NCI-H146 treated with DMSO at 0.1 percent for 48 hours (cell line): ENCODE measurements around the gene SCG5.
"Not testable (repeated sequence)": the region's sequence is repeated elsewhere in the genome, so short reads cannot be mapped to it uniquely, and the experiment has no call there.

Source experiments
- DNase-seq: peaks from one replicate; lab custom pipeline; 2025; ENCODE audit not compliant: unreplicated experiment; lab: John Stamatoyannopoulos, UW

The SCG5 gene, protein sequence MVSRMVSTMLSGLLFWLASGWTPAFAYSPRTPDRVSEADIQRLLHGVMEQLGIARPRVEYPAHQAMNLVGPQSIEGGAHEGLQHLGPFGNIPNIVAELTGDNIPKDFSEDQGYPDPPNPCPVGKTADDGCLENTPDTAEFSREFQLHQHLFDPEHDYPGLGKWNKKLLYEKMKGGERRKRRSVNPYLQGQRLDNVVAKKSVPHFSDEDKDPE

DNA sequence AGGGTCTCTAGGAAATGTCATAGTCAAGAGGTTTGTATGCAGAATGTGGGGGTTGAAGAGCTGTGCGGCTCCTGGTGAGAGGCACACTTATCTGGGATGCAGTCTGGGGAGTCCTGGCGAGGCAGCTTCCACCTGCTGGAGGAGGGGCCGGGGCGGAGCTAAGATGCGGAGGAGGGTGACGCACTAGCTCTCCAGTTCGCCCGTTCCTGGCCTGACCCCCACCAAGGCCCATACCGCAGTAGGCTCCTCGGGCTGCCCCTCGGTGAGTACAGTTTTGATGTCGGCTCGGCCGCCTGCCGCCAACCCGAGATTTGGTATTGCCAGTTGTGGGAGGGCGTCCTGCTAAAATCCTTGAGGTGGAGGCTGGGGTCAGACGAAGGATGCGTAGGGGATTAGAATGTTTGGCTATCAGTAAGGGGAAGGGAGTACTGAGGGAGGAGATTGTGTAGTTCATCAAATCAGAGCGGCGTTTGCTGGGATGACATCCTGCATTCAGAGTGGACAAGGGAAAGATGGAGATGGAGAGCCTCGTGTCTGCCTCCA, at the start of gene SCG5:
Gene SCG5 (plus strand): TSS at position 194 of the 543 bp plus-strand sequence. CDS start 1,883 bp downstream, outside the sequence.
- DNase-seq = no peak

DNA sequence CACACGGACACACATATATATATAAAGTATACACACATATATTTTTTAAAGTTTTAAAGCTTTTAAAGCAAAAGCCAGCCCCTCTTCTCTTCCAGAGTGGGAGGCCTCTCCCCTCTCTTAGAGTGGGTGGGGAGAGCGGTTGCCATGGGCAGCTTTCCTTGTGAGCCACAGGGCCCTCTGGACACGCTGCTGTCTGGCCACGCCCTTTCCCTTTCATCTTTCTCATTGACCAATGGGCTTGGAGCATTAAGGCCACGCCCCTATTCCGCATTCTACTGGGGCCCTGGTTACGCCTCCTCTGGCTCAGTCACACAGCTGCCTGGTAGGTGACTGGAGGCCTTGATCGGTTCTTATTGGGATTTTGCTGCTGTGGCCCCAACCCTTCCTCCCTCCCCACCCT, 48.4 kb upstream of the SCG5 start, which contains the start of gene GOLGA8N:
Gene GOLGA8N (plus strand): TSS at position 306 of the 400 bp plus-strand sequence.
- DNase-seq = not testable (repeated sequence)

DNA sequence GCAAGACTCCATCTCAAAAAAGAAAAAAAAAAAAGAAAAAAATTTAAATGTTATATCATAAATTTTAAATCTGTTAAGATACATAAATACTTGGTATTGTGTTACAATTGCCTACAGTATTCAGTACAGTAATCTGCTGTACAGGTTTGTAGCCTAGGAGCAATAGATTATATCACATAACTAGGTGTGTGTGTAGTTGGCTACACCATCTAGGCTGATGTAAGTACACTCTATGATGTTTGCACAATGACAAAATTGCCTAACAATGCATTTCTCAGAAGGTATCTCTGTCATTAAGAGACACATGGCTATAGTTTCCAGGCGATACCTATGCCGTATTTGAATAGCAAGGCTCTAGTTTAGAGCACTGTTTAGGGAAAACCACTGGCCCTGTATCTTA, 32.0 kb upstream of the SCG5 start:
- not testable (repeated sequence) for DNase-seq

DNA sequence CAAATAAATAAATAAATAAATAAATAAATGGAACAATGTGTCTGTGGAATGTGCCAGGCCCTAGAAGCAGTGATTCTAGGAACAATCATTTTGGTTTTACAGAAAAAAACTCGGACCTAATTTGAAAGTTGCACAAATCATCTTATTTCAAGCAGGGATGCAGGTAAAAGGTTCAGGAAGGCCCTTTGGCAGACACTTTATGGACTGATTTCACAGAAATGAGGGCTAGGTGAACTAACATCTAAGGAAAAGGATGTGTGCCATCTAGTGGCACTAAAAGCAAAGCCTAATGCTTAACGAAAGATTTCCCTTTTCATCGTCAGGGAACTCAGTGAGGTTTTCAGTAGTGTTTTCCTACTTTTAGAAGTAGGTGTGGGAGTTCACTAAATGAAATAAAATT, 30.8 kb upstream of the SCG5 start:
- DNase-seq = not testable (repeated sequence)

DNA sequence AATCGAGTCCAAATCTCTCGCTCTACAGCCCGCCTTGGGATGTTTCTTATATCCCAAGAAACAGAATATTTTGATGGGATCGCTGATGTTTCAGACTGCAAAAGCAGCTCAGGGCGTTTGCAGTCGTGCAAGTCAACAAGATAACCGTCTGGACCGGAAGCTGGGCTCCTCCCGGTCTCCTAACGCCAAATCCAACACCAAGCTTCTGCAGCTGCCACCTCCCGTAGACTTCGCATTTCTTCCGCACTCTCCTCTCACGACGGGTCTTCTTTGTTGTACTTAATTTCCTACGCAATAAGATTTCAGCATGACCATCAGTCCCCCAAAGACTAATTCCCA, 26.8 kb upstream of the SCG5 start:
- DNase-seq = not testable (repeated sequence)

DNA sequence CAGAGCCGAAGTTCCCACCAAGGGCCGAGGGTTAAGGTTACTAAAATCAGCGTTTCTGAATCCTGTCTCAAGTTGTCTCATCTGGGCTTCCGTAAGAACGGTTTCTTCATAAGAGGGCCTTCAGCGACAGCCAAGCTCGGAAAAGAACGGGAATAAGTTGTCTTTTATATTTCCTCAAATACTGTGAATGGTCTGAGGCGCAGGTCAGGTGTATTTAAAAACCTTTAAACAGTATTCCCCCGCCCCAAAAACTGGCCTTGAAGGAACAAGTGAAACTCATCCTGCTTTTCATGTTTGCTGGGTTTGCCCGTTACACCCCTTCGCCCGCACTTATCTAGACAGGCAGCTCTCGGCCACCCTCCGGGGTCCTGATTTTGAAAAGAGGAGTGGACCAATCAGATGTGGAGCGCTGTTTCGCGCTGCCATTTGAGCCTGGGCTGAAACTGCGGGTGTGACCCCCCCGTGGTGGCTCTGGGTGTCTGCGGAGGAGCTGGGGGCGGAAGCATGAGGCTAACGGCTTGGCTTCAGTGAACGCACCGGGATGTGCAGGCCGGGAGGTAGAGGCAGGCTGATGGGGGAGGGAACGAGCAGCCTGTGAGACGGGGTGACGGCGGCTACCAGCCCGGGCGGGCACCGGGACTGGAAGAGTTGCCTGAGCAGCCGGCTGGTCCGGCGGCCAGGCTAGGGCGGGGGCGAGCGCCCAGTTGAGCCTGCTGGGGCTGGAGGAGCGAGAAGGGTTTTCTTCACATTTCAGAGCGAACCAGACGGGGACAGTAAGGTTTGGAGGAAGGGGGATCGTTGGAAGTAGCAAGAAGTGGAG, 26.2 kb upstream of the SCG5 start, which contains the start of gene ARHGAP11A:
Gene ARHGAP11A (plus strand): TSS at position 454 of the 820 bp plus-strand sequence. CDS start 708 bp downstream, outside the sequence.
- DNase-seq = not testable (repeated sequence)

DNA sequence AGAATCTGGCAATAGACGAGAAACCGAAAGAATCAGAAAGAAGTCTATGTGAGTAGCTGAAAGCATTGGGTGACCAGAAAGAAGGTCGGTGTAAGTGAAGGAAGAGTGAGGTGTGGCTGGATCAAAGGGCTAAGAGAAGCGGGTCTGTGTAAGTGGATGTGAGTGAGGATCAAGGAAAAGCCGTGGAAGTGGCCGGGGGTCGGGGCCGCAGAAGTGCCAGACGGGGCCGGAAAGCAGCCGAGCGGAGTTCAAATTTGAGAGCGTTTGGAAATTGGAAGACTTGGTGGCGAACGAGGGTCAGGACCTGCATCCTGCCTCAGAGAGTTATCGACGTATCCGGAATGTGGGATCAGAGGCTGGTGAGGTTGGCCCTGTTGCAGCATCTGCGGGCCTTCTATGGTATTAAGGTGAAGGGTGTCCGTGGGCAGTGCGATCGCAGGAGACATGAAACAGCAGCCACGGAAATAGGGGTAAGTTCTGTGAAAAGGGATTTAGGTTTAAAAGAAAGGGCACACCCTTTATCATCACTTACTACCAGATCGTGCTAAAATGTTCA, 25.6 kb upstream of the SCG5 start:
- not testable (repeated sequence) for DNase-seq

DNA sequence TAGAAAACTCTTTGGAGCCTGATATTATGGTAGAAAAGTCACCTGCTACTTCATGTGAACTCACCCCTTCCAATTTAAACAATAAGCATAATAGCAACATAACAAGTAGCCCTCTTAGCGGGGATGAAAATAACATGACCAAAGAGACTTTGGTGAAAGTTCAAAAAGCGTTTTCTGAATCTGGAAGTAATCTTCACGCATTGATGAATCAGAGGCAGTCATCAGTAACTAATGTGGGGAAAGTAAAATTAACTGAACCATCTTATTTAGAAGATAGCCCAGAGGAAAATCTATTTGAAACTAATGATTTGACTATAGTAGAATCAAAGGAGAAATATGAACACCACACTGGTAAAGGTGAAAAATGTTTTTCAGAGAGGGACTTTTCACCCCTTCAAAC, 5.1 kb upstream of the SCG5 start:
- no peak for DNase-seq

DNA sequence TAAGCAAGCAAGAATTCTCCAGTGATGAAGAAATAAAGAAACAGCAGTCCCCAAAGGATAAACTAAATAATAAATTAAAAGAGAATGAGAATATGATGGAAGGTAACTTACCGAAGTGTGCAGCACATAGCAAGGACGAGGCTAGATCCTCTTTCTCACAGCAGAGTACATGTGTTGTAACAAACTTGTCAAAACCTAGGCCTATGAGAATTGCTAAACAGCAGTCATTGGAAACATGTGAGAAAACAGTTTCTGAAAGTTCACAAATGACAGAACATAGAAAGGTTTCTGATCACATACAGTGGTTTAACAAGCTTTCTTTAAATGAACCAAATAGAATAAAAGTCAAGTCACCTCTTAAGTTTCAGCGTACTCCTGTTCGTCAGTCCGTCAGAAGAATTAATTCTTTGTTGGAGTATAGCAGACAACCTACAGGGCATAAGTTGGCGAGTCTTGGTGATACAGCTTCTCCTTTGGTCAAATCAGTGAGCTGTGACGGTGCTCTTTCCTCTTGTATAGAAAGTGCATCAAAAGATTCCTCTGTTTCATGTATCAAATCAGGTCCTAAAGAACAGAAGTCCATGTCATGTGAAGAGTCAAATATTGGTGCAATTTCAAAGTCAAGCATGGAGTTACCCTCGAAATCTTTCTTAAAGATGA, 4.5 kb upstream of the SCG5 start:
- no peak for DNase-seq

DNA sequence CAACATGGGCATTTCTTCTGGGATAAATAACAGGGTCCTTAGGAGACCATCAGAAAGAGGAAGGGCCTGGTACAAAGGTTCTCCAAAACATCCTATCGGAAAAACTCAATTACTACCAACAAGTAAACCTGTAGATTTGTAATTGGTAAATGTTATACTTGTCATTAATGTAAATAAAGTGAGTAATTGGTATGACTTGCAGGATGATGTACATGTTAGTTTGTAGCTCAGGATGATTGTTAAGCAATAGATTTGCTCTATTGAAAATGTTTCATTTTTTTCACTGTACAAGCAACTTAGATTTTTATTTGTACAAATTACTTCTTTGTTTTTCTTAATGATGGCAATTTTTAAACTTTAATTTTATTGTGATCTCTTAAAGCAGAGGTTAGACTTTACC, 3.8 kb upstream of the SCG5 start:
- DNase-seq = no peak

DNA sequence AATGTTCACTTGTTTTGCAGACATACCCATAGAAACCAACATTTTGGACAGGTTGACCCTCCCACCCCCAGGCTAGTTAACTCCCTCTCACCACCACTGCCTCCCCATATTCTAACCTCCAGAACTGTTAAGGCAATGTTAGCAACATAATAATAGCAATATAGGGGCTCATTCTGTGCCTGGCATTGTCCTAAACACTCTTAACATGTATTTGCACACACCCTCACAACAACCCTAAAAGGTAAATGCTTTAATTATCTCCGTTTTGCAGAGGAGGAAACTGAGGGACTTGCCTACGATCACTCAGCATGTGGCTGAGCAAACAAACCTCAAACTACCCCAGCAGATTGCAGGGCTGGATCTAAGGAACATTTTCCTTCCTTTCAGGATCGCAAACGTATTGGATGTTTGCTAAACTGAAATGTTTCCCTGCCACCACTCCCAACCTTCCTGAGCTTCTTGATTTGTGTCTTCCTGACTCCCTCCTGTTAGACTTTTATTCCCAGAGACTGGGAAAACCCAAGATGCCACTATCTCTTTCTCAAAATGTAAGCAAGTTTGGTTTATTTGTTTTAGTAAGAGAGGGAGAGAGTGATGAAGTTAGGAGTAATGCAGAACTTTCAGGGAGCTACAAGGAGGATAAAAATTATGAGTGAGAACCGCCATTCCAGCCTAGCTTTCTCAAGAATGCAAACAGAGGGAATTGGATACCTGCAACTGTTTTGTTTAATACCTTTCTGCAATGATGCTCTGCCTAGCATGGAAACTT, 1.3 kb downstream of the SCG5 start:
- DNase-seq = no peak

DNA sequence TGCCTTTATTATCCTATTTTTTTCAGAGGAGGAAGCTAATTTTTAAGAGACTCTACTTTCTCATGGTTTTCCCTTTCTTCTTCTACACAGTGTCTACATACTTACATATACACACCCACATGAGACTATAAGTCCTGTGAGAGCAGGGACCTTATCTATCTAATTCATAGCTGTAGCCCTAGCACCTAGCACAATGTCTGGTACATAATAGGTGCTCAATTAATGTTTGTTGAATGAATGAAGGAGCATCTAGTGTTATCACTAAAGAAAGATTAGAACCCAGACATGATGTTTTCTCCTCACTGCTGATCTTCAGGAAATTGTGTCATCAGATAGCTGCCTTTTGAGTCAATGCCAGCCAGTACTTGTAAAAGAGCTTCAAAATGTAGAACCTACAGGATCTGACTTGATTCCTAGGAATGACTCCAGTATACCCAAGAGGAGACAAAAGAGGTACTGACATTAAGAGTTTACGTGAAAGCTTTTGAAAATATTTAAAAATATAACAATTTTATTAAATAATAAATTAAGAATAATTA, 2.5 kb downstream of the SCG5 start:
- no peak for DNase-seq

DNA sequence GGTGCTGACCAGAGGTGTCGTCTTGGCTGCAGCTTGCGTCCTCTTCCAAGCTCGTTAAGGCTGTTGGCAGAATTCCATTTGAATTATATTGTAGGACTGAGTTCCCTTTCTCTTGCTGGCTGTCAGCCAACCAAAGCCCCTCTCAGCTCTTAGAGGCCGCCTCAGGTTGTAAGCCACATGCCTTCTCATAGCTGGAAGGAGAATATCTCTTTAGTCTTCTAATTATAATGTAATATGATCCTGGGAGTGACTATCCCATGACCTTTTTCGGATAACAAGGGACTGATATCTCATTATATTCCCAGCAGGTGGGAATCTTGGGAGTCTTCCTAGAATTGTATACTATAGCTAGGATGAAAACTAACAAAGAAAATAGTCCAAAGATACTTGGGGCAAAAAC, 4.8 kb downstream of the SCG5 start:
- DNase-seq = peak; percentile 34

DNA sequence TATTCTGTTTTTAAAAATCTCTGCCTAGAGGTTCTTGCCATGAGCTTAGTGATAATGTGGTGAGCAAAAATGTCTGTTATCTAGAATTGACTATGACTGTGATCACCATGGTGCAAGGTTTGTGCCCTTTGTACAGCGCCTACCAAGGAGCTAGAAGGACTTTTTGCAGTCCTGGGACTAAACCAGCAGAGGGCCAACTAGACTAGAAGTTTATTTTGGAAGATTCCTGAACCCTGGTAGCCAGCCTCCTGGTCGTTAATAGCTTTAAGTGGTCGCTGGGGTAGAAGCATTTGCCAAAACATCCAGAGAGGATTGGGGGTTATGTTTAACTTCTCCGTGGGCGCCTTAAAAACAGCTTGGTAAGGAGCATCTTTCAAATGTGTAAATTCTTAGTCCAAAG, 7.8 kb downstream of the SCG5 start:
- no peak for DNase-seq

DNA sequence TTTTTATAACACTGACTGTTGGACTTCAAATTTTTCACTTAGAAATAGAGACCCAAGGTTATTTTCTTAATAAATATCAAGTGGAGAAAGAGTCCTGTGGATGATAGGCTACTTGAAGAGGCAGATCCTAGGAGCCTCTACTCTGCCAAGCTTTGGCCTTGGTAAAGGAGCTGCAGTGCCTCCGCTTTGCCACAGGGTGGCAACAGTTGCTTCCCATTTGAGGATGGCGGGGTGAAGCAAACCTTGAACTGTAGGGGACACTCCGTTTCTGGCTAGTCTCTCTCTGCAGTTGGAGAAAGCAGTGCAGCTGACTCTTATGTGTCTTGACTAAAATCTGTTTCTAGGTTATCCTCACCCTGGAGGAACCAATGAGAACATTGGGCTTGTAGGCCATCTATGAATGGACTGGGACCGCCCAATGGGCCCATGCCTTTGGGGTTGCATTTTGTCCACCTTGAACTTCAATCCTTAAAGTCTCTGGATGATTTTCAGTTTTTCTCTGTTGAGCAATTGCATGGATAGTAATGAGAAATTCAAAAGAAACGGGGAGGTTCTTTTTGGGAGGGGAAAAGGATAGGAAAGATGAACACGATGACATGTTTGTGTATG, 9.8 kb downstream of the SCG5 start:
- DNase-seq = peak; percentile 1

DNA sequence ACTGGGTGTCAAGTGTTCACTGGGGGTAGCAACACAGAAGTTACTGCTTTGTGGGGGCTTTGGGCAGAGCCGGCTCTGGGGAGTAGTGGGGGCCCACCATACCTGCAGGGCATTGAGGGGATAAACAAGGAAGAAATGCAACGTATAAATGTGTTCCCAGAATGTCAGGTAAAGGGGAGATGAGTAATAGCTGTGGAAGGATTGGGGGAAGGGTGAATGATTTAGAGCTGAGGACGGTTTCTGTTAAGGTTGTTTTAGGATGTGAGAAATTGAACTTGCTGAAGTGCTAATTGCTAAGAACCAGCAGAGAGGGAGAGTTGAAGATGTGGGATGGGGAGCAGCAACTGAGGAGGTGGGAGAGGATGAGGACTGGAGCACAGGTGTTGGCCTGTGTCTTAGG, 10.7 kb downstream of the SCG5 start:
- no peak for DNase-seq

DNA sequence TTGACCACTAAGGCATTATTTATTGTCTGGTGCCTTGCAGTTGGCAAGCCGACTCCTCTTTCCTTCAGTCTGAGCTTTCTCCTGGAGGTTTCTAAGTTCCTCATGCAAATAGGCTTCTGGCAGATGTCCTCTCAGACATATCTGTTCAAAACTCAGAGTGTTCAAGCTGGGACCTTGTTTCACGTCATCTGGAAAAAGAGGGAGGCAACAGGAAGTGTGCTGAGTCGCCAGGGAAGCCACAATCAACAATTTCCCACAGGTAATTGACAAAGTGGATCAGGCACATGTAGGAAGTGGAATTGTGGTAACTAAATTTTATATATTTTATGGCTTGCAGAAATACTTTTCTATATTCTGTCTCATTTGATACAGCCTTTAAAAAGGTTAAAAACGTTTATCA, 14.6 kb downstream of the SCG5 start:
- DNase-seq = no peak

DNA sequence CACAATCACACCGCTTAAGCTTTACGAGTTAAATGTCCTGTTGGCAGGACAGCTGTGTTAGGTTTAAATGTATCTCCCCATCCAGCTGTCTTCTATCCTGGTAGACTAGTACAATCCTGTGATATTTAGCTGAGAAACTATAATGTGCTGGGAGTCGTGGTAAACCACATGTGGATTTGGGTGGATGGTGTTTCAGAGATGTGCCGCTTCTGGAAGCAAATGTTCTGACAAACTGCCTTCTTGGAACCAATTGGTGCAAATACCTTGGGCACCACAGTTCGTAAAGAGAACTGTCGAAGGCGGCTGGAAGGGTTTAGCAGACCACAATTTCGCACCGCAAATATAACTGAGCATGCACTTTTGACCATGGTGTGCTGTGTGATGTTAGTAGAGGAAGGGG, 15.0 kb downstream of the SCG5 start:
- DNase-seq = no peak

DNA sequence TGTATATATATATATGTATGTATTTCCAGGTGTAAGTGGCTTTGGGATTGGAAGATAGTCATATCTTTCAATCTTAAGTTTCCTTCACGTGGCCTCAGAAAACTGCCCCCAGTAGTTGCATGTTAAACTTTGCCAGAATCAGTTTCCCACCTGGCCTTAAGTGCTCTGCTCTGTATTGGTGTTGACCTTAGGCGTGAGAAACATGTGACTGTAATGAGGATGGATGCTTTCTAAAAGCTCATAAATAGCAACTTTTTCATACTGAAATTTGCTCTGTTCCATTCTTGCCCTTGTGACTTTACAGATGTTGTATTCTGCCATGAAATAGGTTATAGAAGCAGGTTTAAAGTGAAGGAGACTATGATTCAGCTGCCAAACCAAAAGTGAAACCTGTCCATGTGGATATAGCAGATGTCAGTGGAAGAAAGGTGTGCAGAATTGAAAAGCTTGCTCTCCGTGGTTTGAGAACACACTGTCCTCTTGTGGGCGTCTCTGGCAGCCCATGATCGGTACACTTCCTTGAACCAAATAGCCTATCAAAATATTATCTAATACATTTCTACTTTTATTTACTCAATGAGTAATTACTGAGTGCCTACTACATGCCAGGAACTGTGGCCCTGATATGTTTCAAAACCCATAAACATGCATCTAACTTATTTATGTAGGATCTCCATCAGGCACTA, 15.8 kb downstream of the SCG5 start:
- DNase-seq = no peak
